ENCODE results near the gene ARMCX2.
"Not testable (repeated sequence)": the region's sequence is repeated elsewhere in the genome, so short reads cannot be mapped to it uniquely, and the experiment has no call there.

Gene ARMCX2

GRCh38 chrX:101658661-101659491 lies 774 bp downstream of the ARMCX2 start:
- no peaks in the 10 kb centered on the region for H3K9me3 ChIP-seq (ENCODE audit: control insufficient read depth, low read length)
- peak; percentile 11 to 37 (median 34) for DNase-seq
- H3K27ac ChIP-seq (ENCODE audit: insufficient read depth, low read length, poor library complexity, severe bottlenecking) = no peak overlapping the region

GRCh38 chrX:101657495-101657894 lies 2.2 kb downstream of the ARMCX2 start:
- DNase-seq = no peak
- H3K36me3 ChIP-seq (ENCODE audit: control insufficient read depth, insufficient read depth, low read length) = no peaks in the 10 kb centered on the region
- no peak overlapping the region for H3K4me3 ChIP-seq (ENCODE audit: insufficient read depth, low read depth, low read length, poor library complexity, severe bottlenecking)
- H3K9me3 ChIP-seq (ENCODE audit: control insufficient read depth, low read length) = no peaks in the 10 kb centered on the region
- H3K4me1 ChIP-seq (ENCODE audit: control insufficient read depth, insufficient read depth, low read length, poor library complexity, severe bottlenecking) = no peaks in the 10 kb centered on the region
- H3K27ac ChIP-seq (ENCODE audit: insufficient read depth, low read length, poor library complexity, severe bottlenecking) = no peak overlapping the region
- H3K27me3 ChIP-seq (replicated peaks; ENCODE audit: control insufficient read depth, insufficient read depth, low read length, poor library complexity, severe bottlenecking) = no peaks in the 10 kb centered on the region

More at GRCh38 chrX:101658661-101659491, 774 bp downstream of the ARMCX2 start:
- Histone ChIP-seq H3K36me3 (ENCODE audit: control insufficient read depth, insufficient read depth, low read length) (no peaks in the 10 kb centered on the region), H3K4me1 (ENCODE audit: control insufficient read depth, insufficient read depth, low read length, poor library complexity, severe bottlenecking) (no peaks in the 10 kb centered on the region), H3K27me3 (replicated peaks; ENCODE audit: control insufficient read depth, insufficient read depth, low read length, poor library complexity, severe bottlenecking) (no peaks in the 10 kb centered on the region), H3K4me3 (ENCODE audit: insufficient read depth, low read depth, low read length, poor library complexity, severe bottlenecking) (peak overlapping the region; percentile 67)

- DNase-seq = no peak
- Histone ChIP-seq H3K4me3 (ENCODE audit: insufficient read depth, low read depth, low read length, poor library complexity, severe bottlenecking) (no peak overlapping the region), H3K9me3 (ENCODE audit: control insufficient read depth, low read length) (no peaks in the 10 kb centered on the region), H3K36me3 (ENCODE audit: control insufficient read depth, insufficient read depth, low read length) (no peaks in the 10 kb centered on the region), H3K27ac (ENCODE audit: insufficient read depth, low read length, poor library complexity, severe bottlenecking) (no peak overlapping the region), H3K4me1 (ENCODE audit: control insufficient read depth, insufficient read depth, low read length, poor library complexity, severe bottlenecking) (no peaks in the 10 kb centered on the region), H3K27me3 (replicated peaks; ENCODE audit: control insufficient read depth, insufficient read depth, low read length, poor library complexity, severe bottlenecking) (no peaks in the 10 kb centered on the region)
These were observed 2.8 kb downstream of the ARMCX2 start for GRCh38 chrX:101656817-101657216.

- DNase-seq = no peak
- H3K9me3 ChIP-seq (ENCODE audit: control insufficient read depth, low read length) = no peaks in the 10 kb centered on the region
- H3K4me1 ChIP-seq (ENCODE audit: control insufficient read depth, insufficient read depth, low read length, poor library complexity, severe bottlenecking) = no peaks in the 10 kb centered on the region
- no peaks in the 10 kb centered on the region for H3K27me3 ChIP-seq (replicated peaks; ENCODE audit: control insufficient read depth, insufficient read depth, low read length, poor library complexity, severe bottlenecking)
- H3K4me3 ChIP-seq (ENCODE audit: insufficient read depth, low read depth, low read length, poor library complexity, severe bottlenecking) = no peak overlapping the region
- no peak overlapping the region for H3K27ac ChIP-seq (ENCODE audit: insufficient read depth, low read length, poor library complexity, severe bottlenecking)
- H3K36me3 ChIP-seq (ENCODE audit: control insufficient read depth, insufficient read depth, low read length) = no peaks in the 10 kb centered on the region
These were observed 4.1 kb downstream of the ARMCX2 start for GRCh38 chrX:101655534-101655933.

- H3K27me3 ChIP-seq (replicated peaks; ENCODE audit: control insufficient read depth, insufficient read depth, low read length, poor library complexity, severe bottlenecking); DNase-seq; H3K27ac ChIP-seq (ENCODE audit: insufficient read depth, low read length, poor library complexity, severe bottlenecking); H3K9me3 ChIP-seq (ENCODE audit: control insufficient read depth, low read length); H3K4me3 ChIP-seq (ENCODE audit: insufficient read depth, low read depth, low read length, poor library complexity, severe bottlenecking); H3K4me1 ChIP-seq (ENCODE audit: control insufficient read depth, insufficient read depth, low read length, poor library complexity, severe bottlenecking); H3K36me3 ChIP-seq (ENCODE audit: control insufficient read depth, insufficient read depth, low read length): not testable (repeated sequence)
These were observed 11.9 kb downstream of the ARMCX2 start for GRCh38 chrX:101647716-101648115.

GRCh38 chrX:101642093-101642492 lies 17.6 kb downstream of the ARMCX2 start:
- no peaks in the 10 kb centered on the region for H3K4me1 ChIP-seq (ENCODE audit: control insufficient read depth, insufficient read depth, low read length, poor library complexity, severe bottlenecking)
- DNase-seq = no peak

GRCh38 chrX:101639583-101639982 lies 20.1 kb downstream of the ARMCX2 start:
- no peaks in the 10 kb centered on the region for H3K27me3 ChIP-seq (replicated peaks; ENCODE audit: control insufficient read depth, insufficient read depth, low read length, poor library complexity, severe bottlenecking)
- DNase-seq = no peak
- H3K4me1 ChIP-seq (ENCODE audit: control insufficient read depth, insufficient read depth, low read length, poor library complexity, severe bottlenecking) = no peaks in the 10 kb centered on the region
- no peak overlapping the region for H3K4me3 ChIP-seq (ENCODE audit: insufficient read depth, low read depth, low read length, poor library complexity, severe bottlenecking)
- no peaks in the 10 kb centered on the region for H3K9me3 ChIP-seq (ENCODE audit: control insufficient read depth, low read length)
- H3K27ac ChIP-seq (ENCODE audit: insufficient read depth, low read length, poor library complexity, severe bottlenecking) = no peak overlapping the region
- H3K36me3 ChIP-seq (ENCODE audit: control insufficient read depth, insufficient read depth, low read length) = no peaks in the 10 kb centered on the region

More at GRCh38 chrX:101642093-101642492, 17.6 kb downstream of the ARMCX2 start:
- Histone ChIP-seq H3K27me3 (replicated peaks; ENCODE audit: control insufficient read depth, insufficient read depth, low read length, poor library complexity, severe bottlenecking) (no peaks in the 10 kb centered on the region), H3K27ac (ENCODE audit: insufficient read depth, low read length, poor library complexity, severe bottlenecking) (no peak overlapping the region), H3K9me3 (ENCODE audit: control insufficient read depth, low read length) (no peaks in the 10 kb centered on the region), H3K36me3 (ENCODE audit: control insufficient read depth, insufficient read depth, low read length) (no peaks in the 10 kb centered on the region), H3K4me3 (ENCODE audit: insufficient read depth, low read depth, low read length, poor library complexity, severe bottlenecking) (no peak overlapping the region)

- no peak for DNase-seq
- no peaks in the 10 kb centered on the region for H3K9me3 ChIP-seq (ENCODE audit: control insufficient read depth, low read length)
- H3K4me1 ChIP-seq (ENCODE audit: control insufficient read depth, insufficient read depth, low read length, poor library complexity, severe bottlenecking) = peaks cover 1% of the 10 kb centered on the region
These were observed 40.3 kb downstream of the ARMCX2 start for GRCh38 chrX:101619364-101619763.

GRCh38 chrX:101617211-101618191 lies 42.1 kb downstream of the ARMCX2 start, which contains the start of gene ARMCX6:
ARMCX6 (minus strand) TSS chrX:101618000; CDS start chrX:101616620, 1,380 bp downstream.
- Histone ChIP-seq H3K4me3 (ENCODE audit: insufficient read depth, low read depth, low read length, poor library complexity, severe bottlenecking) (peak within 1 kb of the TSS; percentile 46), H3K36me3 (ENCODE audit: control insufficient read depth, insufficient read depth, low read length) (no peaks in the 10 kb centered on the region), H3K27me3 (replicated peaks; ENCODE audit: control insufficient read depth, insufficient read depth, low read length, poor library complexity, severe bottlenecking) (no peaks in the 10 kb centered on the region), H3K27ac (ENCODE audit: insufficient read depth, low read length, poor library complexity, severe bottlenecking) (peak within 1 kb of the TSS; percentile 56), H3K4me1 (ENCODE audit: control insufficient read depth, insufficient read depth, low read length, poor library complexity, severe bottlenecking) (no peaks in the 10 kb centered on the region), H3K9me3 (ENCODE audit: control insufficient read depth, low read length) (no peaks in the 10 kb centered on the region)
- peak; percentile 52 to 71 (median 59) for DNase-seq

More at GRCh38 chrX:101619364-101619763, 40.3 kb downstream of the ARMCX2 start:
- Histone ChIP-seq H3K27me3 (replicated peaks; ENCODE audit: control insufficient read depth, insufficient read depth, low read length, poor library complexity, severe bottlenecking) (no peaks in the 10 kb centered on the region), H3K27ac (ENCODE audit: insufficient read depth, low read length, poor library complexity, severe bottlenecking) (no peak overlapping the region), H3K36me3 (ENCODE audit: control insufficient read depth, insufficient read depth, low read length) (no peaks in the 10 kb centered on the region), H3K4me3 (ENCODE audit: insufficient read depth, low read depth, low read length, poor library complexity, severe bottlenecking) (no peak overlapping the region)

Measured in effector memory CD4-positive, alpha-beta T cell (primary cell).